ENCODE measurements around the gene BID. TPM values are rescaled to one million over a fixed set of nuclear protein-coding genes. Genes with fewer than 3 reads are reported as not detected.

BID gene
- total RNA-seq, 8 experiments from 2014 or later = 9.1 to 40.2 (median 16.9) TPM

DNA sequence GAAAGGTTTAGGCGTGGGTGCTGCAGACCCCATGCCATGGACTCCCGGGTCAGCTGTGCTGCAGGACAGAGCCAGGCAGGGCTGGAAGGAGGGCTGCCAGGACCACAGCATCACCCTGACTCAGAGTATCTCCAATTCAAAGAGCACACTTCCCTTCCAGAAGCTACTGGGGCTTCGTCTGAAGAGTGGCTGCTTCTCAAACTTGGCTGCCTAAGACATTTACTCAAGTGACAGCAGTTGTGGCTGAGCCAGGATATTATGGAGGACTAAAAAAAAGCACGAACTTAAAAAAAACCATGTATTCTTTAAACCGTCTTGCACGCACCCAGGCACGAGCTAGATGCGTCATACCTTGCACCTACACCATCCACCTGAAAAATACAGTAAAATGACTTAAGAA lies 13.0 kb upstream of the BID start:
- Histone ChIP-seq H3K4me1 (replicated peaks in 1 of 2) (peaks cover 13% of the 10 kb centered on the region in 2 donors), H3K27ac (peak overlapping the region; percentile 67 to 73), H3K4me3 (no peak overlapping the region)
- 31 to 100% (median 84%) methylated on average over 1 to 6 of the region's 8 CpGs; no CpG with 5 or more reads in 1 of the 10 experiments for WGBS, 10 experiments
- in situ Hi-C loops (cut with MboI; ENCODE audit: low pct_unique_long_range_greater_than_20kb in 2 of 9, low sequenced_read_pairs in 9 of 9, unreplicated experiment in 9 of 9) = no loop called here
- ATAC-seq (replicated peaks in 6 of 8) = peak in 7 of 8 experiments; percentile 9 to 63 (median 54)

- 17 to 100% (median 71%) methylated on average over 2 to 11 of the region's 18 CpGs for WGBS, 10 experiments
- Histone ChIP-seq H3K27ac (peak overlapping the region; percentile 67 to 73), H3K4me3 (no peak overlapping the region), H3K4me1 (replicated peaks in 1 of 2) (peaks cover 13% of the 10 kb centered on the region in 2 donors)
- peak; percentile 72 to 96 (median 92) for ATAC-seq (replicated peaks in 6 of 8)
- in situ Hi-C loops (cut with MboI; ENCODE audit: low pct_unique_long_range_greater_than_20kb in 2 of 9, low sequenced_read_pairs in 9 of 9, unreplicated experiment in 9 of 9) = no loop called here
Observed at GRCh38 chr22:17786435-17787161, 12.3 kb upstream of the BID start.

- no peak overlapping the region for H3K4me3 ChIP-seq
- no peak for ATAC-seq (replicated peaks in 6 of 8)
- peak overlapping the region in 1 of 2 donors; percentile 25 for H3K27ac ChIP-seq
- peaks cover 13% of the 10 kb centered on the region in 2 donors for H3K4me1 ChIP-seq (replicated peaks in 1 of 2)
- 85 to 97% (median 89%) methylated on average over 3 to 11 of the region's 37 CpGs; no CpG with 5 or more reads in 5 of the 10 experiments for WGBS, 10 experiments
- in situ Hi-C loops (cut with MboI; ENCODE audit: low pct_unique_long_range_greater_than_20kb in 2 of 9, low sequenced_read_pairs in 9 of 9, unreplicated experiment in 9 of 9) = no loop called here
Observed at GRCh38 chr22:17785185-17786184, 11.2 kb upstream of the BID start.

GRCh38 chr22:17784776-17785175 lies 10.5 kb upstream of the BID start:
- ATAC-seq (replicated peaks in 6 of 8) = no peak
- H3K4me3 ChIP-seq = no peak overlapping the region
- H3K4me1 ChIP-seq (replicated peaks in 1 of 2) = peaks cover 13% of the 10 kb centered on the region in 2 donors
- no peak overlapping the region for H3K27ac ChIP-seq
- WGBS, 10 experiments = no CpG with 5 or more reads among the region's 11 CpGs
- in situ Hi-C loops (cut with MboI; ENCODE audit: low pct_unique_long_range_greater_than_20kb in 2 of 9, low sequenced_read_pairs in 9 of 9, unreplicated experiment in 9 of 9) = no loop called here

GRCh38 chr22:17783773-17784480 lies 9.7 kb upstream of the BID start:
- WGBS, 10 experiments = 60 to 90% (median 85%) methylated on average over 1 to 12 of the region's 18 CpGs; no CpG with 5 or more reads in 4 of the 10 experiments
- peaks cover 13% of the 10 kb centered on the region in 2 donors for H3K4me1 ChIP-seq (replicated peaks in 1 of 2)
- no peak overlapping the region for H3K4me3 ChIP-seq
- no peak overlapping the region for H3K27ac ChIP-seq
- in situ Hi-C loops (cut with MboI; ENCODE audit: low pct_unique_long_range_greater_than_20kb in 2 of 9, low sequenced_read_pairs in 9 of 9, unreplicated experiment in 9 of 9) = no loop called here
- no peak for ATAC-seq (replicated peaks in 6 of 8)

GRCh38 chr22:17783312-17783711 lies 9.0 kb upstream of the BID start:
- no peak overlapping the region for H3K4me3 ChIP-seq
- in situ Hi-C loops (cut with MboI; ENCODE audit: low pct_unique_long_range_greater_than_20kb in 2 of 9, low sequenced_read_pairs in 9 of 9, unreplicated experiment in 9 of 9) = no loop called here
- WGBS, 10 experiments = 33 to 100% (median 90%) methylated on average over 1 to 3 of the region's 9 CpGs; no CpG with 5 or more reads in 3 of the 10 experiments
- no peak overlapping the region for H3K27ac ChIP-seq
- ATAC-seq (replicated peaks in 6 of 8) = no peak
- H3K4me1 ChIP-seq (replicated peaks in 1 of 2) = peaks cover 13% of the 10 kb centered on the region in 2 donors

DNA sequence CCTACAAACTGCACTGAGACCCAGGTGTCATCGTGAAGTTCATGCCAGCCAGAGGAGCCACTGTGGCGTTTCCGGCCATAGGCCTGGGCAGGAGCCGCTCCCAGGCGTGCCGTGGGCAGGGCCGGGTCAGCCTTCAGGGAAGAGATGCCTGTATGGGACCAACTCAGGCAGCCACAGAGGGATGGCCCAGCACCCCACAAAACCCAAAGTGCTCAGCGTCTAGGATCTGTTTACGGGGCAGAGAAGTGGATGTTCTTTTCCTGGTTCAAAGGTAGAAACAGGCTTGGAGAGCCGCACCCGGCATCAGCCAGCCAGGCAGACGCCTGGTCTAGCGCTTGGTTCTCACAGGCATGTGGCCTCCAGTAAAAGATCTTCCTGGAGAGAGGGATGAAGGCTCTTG lies 8.4 kb upstream of the BID start:
- 86 to 100% (median 100%) methylated on average over 2 to 3 of the region's 13 CpGs; no CpG with 5 or more reads in 7 of the 10 experiments for WGBS, 10 experiments
- Histone ChIP-seq H3K27ac (no peak overlapping the region), H3K4me1 (replicated peaks in 1 of 2) (peaks cover 13% of the 10 kb centered on the region in 2 donors), H3K4me3 (no peak overlapping the region)
- no peak for ATAC-seq (replicated peaks in 6 of 8)
- in situ Hi-C loops (cut with MboI; ENCODE audit: low pct_unique_long_range_greater_than_20kb in 2 of 9, low sequenced_read_pairs in 9 of 9, unreplicated experiment in 9 of 9) = no loop called here

DNA sequence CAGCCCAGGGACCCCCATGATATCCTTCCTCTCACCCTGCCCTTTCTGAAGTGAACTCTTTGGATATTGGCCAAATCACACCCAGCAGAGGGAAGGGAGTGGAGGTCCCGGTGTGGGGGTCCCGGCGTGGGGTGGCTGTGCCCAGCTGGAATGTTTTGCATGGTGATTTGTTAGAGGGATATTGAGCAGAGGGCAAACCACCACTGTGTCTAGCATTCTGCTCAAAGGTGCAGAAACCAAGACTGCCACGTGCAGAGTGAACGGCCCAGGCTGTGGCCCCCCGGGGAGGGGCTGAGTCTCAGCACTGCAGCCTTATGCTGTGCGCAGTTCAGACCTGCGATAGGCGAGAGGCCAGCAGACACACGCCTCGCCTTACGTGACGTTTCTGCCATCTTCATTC lies 7.9 kb upstream of the BID start:
- H3K27ac ChIP-seq = no peak overlapping the region
- peaks cover 10 to 11% of the 10 kb centered on the region in 2 donors for H3K4me1 ChIP-seq (replicated peaks in 1 of 2)
- ATAC-seq (replicated peaks in 6 of 8) = no peak
- WGBS, 10 experiments = 87 to 89% methylated on average over 5 to 6 of the region's 13 CpGs; no CpG with 5 or more reads in 8 of the 10 experiments
- in situ Hi-C loops (cut with MboI; ENCODE audit: low pct_unique_long_range_greater_than_20kb in 2 of 9, low sequenced_read_pairs in 9 of 9, unreplicated experiment in 9 of 9) = no loop called here
- no peak overlapping the region for H3K4me3 ChIP-seq

DNA sequence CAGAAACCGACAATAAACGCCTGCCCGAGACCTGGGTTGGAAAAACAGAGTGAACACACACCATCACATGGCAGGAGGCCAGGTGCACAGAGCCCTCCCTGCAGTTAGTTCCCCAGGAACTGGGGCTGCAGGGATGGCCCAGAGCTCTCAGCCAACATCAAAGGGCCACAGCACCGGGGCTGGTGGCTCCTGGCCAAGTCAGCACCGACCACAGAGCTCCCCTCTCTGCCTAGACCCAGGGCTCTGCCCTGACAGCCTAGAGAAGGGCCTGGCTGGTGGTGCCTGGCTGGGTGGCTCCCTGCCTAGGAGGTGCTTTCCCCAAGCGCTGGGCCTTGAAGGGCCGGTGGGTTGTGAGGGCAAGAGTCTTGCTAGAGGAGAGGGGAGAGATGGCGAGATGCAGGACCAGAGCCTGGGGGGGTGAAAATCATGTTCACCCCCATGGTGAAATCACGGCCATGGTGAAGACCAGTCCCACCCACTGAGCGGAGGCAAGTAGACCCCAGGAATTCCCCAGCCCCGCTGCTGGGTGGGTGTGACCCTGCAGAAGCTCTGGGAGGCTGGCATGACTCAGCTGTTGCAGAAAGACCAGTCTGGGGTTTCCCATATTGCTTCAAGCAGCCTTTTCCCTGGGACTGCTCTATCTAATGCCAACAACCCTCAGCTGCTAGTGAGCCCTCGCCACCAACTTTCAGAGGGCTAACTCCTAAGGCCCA lies 7.2 kb upstream of the BID start:
- no peak overlapping the region for H3K4me3 ChIP-seq
- no peak overlapping the region for H3K27ac ChIP-seq
- peaks cover 3 to 4% of the 10 kb centered on the region in 2 donors for H3K4me1 ChIP-seq (replicated peaks in 1 of 2)
- ATAC-seq (replicated peaks in 6 of 8) = peak; percentile 28 to 85 (median 52)
- in situ Hi-C loops (cut with MboI; ENCODE audit: low pct_unique_long_range_greater_than_20kb in 2 of 9, low sequenced_read_pairs in 9 of 9, unreplicated experiment in 9 of 9) = no loop called here
- WGBS, 10 experiments = 40 to 100% (median 88%) methylated on average over 1 to 4 of the region's 12 CpGs; no CpG with 5 or more reads in 6 of the 10 experiments

DNA sequence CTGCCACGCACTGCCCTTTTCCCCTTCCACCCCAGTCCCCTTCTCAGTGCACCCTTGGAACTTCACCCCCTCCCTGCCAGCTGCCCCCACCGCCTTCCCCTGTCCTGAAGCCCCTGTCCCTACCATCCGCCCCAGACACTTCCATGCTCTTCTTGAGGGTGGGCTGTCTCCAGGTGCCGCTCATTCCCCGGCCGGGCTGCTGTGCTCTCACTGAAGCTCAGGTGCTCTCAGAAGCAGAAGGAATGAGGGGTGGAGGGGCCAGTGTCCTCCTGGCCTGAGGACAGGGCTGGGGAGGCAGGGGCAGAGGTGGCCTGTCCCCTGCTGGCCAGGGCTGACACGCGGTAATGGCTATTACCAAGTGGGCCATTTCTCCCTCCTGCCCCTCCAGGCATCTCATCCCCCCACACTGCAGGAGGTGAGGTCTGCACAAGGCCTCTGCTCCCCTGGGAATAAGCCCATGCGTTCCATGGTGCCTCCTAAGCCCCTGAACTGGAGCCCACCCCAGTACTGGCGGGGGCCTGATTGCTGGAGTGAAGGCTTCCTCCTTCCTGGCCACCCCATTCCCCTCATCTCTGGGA lies 6.6 kb upstream of the BID start:
- in situ Hi-C loops (cut with MboI; ENCODE audit: low pct_unique_long_range_greater_than_20kb in 2 of 9, low sequenced_read_pairs in 9 of 9, unreplicated experiment in 9 of 9) = no loop called here
- no CpG with 5 or more reads among the region's 10 CpGs for WGBS, 10 experiments
- ATAC-seq (replicated peaks in 6 of 8) = no peak
- no peak overlapping the region for H3K27ac ChIP-seq
- H3K4me3 ChIP-seq = no peak overlapping the region
- H3K4me1 ChIP-seq (replicated peaks in 1 of 2) = no peaks in the 10 kb centered on the region

DNA sequence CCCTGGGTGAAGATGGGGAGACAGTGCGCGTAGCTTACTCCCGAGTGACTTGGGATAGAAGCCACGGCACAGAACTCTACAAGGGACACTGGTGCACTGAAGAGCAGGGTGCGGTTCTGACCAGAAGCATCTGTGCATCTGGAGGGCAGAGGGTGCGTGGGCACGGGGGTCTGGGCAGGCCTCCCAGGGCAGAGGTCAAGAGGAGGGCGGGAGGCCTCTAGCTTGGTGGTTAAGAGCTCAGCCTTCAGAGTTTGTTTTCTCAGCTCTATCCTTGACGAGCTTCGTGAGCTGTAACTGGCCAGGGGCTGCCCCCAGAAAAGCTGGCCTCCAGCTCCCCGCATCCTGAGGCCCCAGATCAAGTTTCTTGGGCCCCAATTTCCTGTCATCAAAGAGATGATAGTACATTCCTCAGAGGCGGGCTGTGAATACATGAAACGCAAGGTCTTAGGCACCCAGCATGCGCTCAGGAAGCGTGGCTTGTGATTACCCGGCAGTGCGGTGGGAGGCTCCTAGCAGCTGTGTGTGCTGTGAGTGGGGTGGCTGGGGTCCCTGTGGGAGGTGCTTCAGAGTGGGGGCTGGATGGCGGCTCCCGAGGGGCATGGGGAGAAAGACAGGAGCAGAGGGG lies 6.0 kb upstream of the BID start:
- in situ Hi-C loops (cut with MboI; ENCODE audit: low pct_unique_long_range_greater_than_20kb in 2 of 9, low sequenced_read_pairs in 9 of 9, unreplicated experiment in 9 of 9) = no loop called here
- no peak for ATAC-seq (replicated peaks in 6 of 8)
- H3K27ac ChIP-seq = no peak overlapping the region
- no peak overlapping the region for H3K4me3 ChIP-seq
- 10 to 100% (median 77%) methylated on average over 1 to 8 of the region's 19 CpGs; no CpG with 5 or more reads in 5 of the 10 experiments for WGBS, 10 experiments
- H3K4me1 ChIP-seq (replicated peaks in 1 of 2) = no peaks in the 10 kb centered on the region
